HG03442 (cell line): ENCODE measurements around the gene ENO2.

Source experiments
- ATAC-seq: cut with Tn5 transposase; IDR thresholded peaks from one replicate; pipeline ENCODE4 v1.9.1; 2021; ENCODE audit warnings: mild to moderate bottlenecking, moderate library complexity; ENCODE audit not compliant: unreplicated experiment

The ENO2 gene

DNA sequence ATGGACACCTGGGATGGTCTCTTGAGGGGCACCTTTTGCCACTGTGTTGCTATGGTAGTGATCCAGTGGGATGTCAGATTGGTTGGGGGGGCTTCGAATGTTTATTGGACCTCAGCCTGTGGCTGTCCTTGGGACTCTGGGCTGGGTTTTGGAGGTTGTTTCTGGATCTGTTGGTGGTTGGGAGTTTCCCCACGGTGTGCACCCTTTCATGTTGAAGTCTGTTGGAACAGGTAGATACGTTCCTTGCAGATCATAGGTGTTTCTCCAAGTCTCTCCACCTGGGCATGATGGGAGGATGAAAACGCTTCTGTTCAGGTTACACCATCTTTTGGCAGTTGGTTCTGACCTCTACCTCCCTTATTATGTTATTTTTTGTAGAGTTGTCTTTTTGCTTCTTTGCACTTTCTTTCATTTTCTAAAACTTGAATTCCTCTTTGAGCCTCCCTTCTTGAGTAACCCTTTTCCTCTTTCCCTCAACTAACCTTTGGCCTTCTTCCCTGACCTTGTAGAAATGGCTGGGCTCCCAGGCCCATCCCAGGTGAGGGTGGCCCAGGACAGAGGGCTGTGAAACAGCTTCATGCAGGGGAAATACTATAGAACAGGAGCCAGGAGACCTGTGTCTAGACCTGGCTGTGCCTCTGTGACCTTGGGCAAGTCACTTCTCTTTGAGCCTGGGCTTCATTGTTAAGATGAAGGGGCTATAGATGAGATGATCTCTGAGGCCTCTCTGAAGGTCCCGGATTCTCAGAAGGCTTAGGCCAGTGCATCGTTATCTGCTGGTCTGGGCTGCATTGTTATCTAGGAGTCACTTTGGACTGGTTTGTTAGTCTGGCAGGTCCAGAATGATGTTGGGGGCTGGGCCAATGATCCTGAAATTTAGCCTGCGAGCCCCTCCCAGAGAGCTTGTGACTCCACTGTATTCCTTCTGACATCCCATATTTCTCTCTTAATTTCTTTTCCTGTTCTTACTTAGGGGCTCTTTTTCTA lies 15.4 kb downstream of the ENO2 start:
- no peak for ATAC-seq

DNA sequence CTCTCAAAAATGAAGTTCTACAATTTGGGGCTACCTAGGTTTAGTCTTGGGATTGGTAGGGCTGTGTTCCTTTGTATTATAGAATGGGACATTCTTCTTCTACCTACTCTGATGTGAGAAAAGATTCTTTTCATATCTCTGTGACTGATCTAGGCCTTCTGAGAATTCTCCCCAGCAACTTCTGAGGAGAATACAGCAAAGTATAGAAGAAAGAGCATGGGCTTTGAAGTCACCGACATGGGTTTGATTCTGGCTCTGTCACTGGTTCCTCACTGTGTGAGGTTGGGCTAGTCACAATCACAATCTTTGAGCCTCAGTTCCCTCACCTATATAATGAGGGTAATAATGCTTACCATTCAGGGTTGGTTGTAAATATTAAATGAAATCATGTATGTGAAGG lies 18.4 kb downstream of the ENO2 start:
- no peak for ATAC-seq

DNA sequence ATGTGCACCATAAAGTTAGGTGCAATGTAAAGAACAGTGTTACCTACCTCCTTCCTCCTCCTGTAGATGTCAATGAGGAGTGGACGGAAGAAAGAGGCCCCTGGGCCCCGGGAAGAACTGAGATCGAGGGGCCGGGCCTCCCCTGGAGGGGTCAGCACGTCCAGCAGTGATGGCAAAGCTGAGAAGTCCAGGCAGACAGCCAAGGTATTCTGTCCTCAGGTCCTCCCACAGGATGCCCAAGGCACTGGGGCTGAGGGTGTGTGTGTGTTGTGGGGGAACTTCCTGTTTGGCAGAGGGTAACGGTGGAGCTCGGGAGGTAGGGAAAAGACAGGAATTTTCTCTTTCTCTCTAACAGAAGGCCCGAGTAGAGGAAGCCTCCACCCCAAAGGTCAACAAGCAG lies 19.7 kb downstream of the ENO2 start:
- no peak for ATAC-seq

DNA sequence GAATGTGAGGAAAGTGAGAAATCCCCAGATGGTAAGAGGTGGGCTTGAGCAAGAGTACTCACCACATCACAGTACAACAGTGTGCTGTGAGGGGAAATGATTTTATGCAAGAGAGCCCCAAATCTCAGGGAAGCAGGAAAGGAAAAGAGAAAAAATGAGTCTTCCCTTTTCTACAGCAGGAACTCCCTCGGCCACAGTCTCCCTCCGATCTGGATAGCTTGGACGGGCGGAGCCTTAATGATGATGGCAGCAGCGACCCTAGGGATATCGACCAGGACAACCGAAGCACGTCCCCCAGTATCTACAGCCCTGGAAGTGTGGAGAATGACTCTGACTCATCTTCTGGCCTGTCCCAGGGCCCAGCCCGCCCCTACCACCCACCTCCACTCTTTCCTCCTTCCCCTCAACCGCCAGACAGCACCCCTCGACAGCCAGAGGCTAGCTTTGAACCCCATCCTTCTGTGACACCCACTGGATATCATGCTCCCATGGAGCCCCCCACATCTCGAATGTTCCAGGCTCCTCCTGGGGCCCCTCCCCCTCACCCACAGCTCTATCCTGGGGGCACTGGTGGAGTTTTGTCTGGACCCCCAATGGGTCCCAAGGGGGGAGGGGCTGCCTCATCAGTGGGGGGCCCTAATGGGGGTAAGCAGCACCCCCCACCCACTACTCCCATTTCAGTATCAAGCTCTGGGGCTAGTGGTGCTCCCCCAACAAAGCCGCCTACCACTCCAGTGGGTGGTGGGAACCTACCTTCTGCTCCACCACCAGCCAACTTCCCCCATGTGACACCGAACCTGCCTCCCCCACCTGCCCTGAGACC lies 21.2 kb downstream of the ENO2 start:
- ATAC-seq: no peak

DNA sequence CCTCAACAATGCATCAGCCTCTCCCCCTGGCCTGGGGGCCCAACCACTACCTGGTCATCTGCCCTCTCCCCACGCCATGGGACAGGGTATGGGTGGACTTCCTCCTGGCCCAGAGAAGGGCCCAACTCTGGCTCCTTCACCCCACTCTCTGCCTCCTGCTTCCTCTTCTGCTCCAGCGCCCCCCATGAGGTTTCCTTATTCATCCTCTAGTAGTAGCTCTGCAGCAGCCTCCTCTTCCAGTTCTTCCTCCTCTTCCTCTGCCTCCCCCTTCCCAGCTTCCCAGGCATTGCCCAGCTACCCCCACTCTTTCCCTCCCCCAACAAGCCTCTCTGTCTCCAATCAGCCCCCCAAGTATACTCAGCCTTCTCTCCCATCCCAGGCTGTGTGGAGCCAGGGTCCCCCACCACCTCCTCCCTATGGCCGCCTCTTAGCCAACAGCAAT lies 21.8 kb downstream of the ENO2 start:
- no peak for ATAC-seq

DNA sequence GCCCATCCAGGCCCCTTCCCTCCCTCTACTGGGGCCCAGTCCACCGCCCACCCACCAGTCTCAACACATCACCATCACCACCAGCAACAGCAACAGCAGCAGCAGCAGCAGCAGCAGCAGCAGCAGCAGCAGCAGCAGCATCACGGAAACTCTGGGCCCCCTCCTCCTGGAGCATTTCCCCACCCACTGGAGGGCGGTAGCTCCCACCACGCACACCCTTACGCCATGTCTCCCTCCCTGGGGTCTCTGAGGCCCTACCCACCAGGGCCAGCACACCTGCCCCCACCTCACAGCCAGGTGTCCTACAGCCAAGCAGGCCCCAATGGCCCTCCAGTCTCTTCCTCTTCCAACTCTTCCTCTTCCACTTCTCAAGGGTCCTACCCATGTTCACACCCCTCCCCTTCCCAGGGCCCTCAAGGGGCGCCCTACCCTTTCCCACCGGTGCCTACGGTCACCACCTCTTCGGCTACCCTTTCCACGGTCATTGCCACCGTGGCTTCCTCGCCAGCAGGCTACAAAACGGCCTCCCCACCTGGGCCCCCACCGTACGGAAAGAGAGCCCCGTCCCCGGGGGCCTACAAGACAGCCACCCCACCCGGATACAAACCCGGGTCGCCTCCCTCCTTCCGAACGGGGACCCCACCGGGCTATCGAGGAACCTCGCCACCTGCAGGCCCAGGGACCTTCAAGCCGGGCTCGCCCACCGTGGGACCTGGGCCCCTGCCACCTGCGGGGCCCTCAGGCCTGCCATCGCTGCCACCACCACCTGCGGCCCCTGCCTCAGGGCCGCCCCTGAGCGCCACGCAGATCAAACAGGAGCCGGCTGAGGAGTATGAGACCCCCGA lies 22.5 kb downstream of the ENO2 start:
- peak; percentile 1 for ATAC-seq

DNA sequence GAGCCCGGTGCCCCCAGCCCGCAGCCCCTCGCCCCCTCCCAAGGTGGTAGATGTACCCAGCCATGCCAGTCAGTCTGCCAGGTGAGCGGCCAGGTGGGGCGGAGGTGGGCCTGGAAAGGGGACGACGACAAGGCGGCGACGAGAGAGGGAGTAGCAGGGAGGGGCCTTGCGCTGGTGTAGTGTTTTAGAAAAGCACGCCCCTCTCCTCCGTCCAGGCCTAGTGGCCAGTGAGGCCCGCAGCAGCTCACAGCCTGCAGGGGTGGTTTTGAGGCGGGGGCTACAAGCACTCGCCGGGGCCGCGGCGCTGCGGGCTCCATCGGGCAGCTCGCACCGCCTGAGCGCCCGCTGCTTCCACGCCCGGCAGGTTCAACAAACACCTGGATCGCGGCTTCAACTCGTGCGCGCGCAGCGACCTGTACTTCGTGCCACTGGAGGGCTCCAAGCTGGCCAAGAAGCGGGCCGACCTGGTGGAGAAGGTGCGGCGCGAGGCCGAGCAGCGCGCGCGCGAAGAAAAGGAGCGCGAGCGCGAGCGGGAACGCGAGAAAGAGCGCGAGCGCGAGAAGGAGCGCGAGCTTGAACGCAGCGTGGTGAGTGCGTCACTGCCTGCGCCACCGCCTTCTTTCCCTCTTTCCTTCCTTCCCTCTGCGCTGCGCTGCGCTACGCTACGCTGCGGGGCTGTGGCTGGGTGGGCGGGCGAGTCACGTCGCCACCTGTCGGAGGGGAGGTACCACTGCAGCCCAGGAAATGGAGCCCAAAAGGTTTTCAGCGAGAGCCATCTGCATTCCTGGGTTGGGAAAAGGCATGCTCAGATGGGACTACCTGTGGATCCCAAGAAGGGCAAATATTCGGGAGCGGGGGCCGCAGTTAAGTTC lies 23.3 kb downstream of the ENO2 start:
- ATAC-seq: peak; percentile 88

DNA sequence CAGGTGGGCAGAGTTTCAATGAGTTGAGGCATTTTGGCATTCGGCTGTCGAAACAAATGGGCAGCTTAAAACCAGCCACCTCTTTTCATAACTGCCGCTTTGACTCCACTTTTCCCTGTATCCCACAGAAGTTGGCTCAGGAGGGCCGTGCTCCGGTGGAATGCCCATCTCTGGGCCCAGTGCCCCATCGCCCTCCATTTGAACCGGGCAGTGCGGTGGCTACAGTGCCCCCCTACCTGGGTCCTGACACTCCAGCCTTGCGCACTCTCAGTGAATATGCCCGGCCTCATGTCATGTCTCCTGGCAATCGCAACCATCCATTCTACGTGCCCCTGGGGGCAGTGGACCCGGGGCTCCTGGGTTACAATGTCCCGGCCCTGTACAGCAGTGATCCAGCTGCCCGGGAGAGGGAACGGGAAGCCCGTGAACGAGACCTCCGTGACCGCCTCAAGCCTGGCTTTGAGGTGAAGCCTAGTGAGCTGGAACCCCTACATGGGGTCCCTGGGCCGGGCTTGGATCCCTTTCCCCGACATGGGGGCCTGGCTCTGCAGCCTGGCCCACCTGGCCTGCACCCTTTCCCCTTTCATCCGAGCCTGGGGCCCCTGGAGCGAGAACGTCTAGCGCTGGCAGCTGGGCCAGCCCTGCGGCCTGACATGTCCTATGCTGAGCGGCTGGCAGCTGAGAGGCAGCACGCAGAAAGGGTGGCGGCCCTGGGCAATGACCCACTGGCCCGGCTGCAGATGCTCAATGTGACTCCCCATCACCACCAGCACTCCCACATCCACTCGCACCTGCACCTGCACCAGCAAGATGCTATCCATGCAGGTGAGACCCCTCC lies 24.2 kb downstream of the ENO2 start:
- no peak for ATAC-seq

DNA sequence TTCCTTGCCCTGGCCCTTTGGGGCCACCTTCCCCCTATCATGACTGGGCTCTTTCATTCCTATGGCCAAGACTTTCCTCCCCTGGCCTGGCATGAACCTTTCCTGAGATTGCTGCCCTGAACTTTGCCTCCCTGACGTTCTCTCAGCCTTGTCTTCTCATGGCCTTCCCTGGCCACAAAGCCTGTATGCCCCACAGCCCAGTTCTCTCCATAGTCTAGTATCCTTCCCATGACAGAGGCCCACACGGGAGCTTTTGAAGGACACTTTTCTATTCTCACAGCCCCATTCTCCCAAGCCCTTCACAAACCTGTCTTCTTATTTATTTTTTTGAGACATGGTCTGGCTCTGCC lies 24.8 kb downstream of the ENO2 start:
- ATAC-seq: no peak

DNA sequence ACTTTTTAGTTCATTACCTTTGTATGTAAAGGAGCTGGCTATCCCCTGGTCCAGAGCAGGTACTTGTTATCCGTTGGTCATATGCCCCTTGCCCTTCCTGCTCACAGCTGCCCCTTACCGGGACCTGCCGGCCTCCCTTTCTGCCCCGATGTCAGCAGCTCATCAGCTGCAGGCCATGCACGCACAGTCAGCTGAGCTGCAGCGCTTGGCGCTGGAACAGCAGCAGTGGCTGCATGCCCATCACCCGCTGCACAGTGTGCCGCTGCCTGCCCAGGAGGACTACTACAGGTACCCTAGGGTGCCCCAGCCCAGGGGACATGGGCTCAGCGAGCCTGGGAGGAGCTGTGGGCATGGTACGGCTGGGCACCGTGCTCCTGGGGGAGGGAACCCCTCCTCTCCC lies 26.9 kb downstream of the ENO2 start:
- no peak for ATAC-seq

DNA sequence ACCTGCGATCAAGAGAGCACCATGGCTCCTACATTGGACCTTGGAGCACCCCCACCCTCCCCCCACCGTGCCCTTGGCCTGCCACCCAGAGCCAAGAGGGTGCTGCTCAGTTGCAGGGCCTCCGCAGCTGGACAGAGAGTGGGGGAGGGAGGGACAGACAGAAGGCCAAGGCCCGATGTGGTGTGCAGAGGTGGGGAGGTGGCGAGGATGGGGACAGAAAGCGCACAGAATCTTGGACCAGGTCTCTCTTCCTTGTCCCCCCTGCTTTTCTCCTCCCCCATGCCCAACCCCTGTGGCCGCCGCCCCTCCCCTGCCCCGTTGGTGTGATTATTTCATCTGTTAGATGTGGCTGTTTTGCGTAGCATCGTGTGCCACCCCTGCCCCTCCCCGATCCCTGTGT lies 27.4 kb downstream of the ENO2 start:
- no peak for ATAC-seq

DNA sequence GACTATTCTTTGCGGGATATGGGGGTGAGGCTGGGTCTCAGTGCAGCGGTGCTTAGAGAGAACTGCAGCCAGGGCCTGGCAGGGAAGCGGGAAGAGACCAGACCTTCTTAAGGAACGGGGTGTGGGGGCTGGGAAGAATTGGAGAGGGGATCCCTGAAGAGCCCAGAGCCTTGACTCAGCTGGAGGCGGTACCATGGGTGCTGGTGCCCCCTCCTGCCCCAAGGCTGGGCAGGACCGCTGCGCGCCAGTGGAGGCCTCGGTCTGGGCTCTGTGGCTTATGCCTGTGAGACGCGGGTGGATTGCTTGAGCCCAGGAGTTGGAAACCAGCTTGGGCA lies 27.9 kb downstream of the ENO2 start:
- no peak for ATAC-seq

DNA sequence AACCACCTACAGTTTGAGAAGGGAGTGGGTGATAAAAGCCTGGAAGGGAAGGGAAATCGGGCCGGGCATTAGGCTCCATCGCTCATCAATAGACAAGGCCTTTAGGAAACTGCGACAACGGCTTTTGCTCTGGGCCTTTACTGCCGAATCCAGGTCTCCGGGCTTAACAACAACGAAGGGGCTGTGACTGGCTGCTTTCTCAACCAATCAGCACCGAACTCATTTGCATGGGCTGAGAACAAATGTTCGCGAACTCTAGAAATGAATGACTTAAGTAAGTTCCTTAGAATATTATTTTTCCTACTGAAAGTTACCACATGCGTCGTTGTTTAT lies 29.0 kb downstream of the ENO2 start:
- peak; percentile 21 for ATAC-seq

DNA sequence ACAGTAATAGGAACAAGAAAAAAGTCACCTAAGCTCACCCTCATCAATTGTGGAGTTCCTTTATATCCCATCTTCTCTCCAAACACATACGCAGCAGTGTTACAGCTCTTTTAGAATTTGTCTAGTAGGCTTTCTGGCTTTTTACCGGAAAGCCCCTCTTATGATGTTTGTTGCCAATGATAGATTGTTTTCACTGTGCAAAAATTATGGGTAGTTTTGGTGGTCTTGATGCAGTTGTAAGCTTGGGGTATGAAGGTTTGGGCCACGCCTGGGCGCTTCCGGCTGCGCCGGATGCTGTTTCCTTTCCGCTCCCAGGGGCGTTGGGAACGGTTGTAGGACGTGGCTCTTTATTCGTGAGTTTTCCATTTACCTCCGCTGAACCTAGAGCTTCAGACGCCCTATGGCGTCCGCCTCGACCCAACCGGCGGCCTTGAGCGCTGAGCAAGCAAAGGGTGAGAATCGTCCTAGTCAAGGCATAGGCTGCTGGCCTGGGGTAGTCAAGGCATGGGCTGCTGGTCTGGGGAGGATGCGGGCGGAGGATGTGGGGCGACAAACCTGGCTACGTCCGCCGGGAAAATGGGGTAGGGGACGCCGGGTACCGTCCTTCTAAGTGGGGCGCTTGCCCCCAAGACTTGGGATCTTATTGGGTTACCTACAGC lies 29.5 kb downstream of the ENO2 start, which contains the start of the genes C12orf57 and RNU7-1:
Gene C12orf57 (plus strand): TSS at position 301 of the 659 bp plus-strand sequence. CDS start 100 bp downstream, at position 401.
Gene RNU7-1 (plus strand): TSS at position 95 of the 659 bp plus-strand sequence.
- ATAC-seq: peak; percentile 24

DNA sequence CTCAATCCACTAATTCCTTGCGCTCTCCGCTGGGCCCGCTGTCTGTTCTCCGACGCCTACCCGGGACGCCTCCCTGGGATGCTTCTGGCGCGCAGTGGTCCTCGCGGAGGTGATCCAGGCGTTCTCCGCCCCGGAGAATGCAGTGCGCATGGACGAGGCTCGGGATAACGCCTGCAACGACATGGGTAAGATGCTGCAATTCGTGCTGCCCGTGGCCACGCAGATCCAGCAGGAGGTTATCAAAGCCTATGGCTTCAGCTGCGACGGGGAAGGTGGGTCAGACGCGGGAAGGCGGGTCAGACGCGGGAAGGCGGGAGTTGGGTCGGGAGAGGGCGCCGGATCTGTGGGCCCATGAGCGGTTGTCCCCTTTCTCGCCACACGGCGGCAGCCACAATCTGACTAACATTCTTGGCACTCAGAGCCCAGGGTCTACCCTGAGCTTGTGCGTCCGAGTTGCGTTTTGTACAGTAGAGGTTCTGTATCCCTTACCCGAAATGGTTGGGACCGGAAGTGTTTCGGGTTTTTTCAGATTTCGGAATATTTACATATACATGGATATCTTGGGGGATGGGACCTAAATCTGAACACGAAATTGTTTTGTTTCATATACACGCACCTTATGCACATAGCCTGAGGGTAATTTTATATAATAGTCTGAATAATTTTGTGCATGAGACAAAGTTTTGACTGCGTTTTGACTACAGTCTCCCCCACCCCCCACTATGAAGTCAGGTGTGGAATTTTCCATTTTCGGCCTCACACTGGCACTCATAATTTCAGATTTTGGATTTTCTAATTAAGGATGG lies 30.2 kb downstream of the ENO2 start:
- peak; percentile 34 for ATAC-seq

DNA sequence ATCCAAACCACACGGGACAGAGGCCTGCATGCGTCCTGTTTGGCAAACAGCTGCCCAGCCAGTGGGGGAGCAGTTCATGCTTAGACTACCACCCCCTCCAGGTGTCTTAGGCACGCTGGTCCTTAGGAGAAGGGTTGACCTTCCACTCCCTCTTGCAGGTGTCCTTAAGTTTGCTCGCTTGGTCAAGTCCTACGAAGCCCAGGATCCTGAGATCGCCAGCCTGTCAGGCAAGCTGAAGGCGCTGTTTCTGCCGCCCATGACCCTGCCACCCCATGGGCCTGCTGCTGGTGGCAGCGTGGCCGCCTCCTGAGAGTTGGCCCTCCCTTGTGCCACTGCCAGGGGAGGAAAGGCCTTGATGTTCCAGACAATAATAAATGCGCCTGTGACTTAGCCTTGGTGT lies 31.2 kb downstream of the ENO2 start:
- ATAC-seq: no peak

DNA sequence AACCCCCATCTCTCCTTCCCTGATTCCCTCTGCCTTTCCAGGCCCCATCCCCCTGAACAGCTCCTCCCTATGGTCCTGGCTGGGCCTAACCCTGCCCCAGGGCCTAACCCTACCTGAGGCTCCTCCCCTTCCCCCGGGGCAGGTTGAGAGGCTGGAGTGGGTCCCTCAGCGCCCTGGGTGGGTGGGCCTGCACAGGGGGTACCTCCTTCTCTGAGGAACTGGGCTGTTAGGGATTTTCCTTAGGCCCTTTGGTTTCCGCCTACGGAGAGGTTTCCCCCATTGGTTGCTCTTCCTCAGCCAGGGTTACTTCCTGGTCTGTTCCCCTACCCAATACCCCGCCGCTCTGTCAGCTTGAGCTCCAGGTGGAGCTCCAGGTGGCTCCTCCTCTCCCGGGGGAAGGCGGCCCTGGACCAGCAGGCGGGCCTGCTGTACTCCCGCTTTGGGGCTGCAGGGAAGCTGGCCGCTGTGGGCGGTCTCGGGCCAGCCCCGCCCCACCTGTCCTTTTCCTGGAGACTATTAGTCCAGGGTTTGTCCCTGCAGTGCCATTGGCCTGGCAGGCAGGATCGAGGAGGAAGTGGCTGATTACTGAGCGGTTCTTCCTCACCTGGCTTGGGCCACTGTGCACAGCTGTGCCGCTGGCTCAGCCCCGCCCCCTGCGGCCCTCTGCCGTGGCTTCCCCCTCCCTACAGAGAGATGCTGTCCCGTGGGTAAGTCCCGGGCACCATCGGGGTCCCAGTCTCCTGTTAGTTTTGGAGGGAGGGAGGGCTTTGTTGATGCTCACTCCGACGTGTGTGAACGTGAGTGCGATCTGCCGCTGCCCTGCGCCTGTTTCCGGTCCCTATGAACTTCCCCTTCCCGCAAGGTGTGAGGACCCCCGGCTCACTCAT lies 31.9 kb downstream of the ENO2 start:
- no peak for ATAC-seq
